ENCODE results near the gene CLDN11.

Gene CLDN11

DNA sequence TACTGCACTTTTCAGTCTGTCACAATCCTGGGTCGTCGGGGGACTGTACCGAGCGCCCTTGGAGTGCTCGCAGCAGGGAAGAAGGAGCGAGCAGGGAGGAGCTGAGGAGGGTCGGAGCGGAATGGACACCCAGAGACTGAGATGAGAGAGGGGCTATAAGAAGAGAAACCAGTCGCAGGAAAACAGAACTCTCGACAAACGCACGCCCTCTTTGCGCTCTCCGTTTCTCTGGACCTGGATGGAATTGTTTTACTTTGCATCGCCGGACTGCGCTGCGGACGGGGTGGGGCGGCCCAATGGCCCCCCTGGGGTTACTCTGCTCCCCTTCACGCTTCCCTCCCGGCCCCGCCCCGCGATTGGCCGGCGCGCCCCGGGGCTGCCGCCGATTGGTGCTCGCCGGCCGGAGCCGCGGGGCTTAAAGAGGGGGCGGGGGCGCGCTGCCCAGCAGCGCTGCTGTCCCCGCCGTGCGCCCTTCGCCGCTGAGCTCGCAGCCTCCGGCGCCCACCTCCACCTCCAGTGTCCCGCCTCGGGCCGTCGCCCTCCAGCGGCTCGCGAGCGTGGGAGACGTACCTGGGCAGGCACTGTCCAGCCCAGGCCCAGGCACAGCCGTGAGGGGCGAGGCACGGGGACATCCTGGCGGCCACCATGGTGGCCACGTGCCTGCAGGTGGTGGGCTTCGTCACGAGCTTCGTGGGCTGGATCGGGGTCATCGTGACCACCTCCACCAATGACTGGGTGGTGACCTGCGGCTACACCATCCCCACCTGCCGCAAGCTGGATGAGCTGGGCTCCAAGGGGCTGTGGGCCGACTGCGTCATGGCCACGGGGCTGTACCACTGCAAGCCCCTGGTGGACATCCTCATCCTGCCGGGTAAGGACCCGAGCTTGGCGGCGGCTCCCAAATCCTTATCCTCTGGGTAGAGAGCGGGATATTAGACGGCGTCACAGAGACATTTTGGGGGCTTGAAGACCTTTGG lies at the start of gene CLDN11:
CLDN11 (plus strand) TSS at position 447 of the 977 bp plus-strand sequence; CDS start at position 646, 199 bp downstream.
- TF ChIP-seq, protein P1, sequence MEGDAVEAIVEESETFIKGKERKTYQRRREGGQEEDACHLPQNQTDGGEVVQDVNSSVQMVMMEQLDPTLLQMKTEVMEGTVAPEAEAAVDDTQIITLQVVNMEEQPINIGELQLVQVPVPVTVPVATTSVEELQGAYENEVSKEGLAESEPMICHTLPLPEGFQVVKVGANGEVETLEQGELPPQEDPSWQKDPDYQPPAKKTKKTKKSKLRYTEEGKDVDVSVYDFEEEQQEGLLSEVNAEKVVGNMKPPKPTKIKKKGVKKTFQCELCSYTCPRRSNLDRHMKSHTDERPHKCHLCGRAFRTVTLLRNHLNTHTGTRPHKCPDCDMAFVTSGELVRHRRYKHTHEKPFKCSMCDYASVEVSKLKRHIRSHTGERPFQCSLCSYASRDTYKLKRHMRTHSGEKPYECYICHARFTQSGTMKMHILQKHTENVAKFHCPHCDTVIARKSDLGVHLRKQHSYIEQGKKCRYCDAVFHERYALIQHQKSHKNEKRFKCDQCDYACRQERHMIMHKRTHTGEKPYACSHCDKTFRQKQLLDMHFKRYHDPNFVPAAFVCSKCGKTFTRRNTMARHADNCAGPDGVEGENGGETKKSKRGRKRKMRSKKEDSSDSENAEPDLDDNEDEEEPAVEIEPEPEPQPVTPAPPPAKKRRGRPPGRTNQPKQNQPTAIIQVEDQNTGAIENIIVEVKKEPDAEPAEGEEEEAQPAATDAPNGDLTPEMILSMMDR (IDR thresholded peaks at IDR 0.05; ENCODE audit: borderline replicate concordance, control extremely low read depth, extremely low read depth, insufficient read depth, missing control alignments), result no peak
- in situ Hi-C loops (cut with MboI; ENCODE audit: low sequenced_read_pairs, unreplicated experiment), result loop anchor here (5.0 kb wide), 1 partner anchor 394 kb away; no protein-coding TSS in a partner anchor
- peak; percentile 58 for DNase-seq (ENCODE audit: low spot score)

- TF ChIP-seq, protein P1 (IDR thresholded peaks at IDR 0.05; ENCODE audit: borderline replicate concordance, control extremely low read depth, extremely low read depth, insufficient read depth, missing control alignments), result no peak
- in situ Hi-C loops (cut with MboI; ENCODE audit: low sequenced_read_pairs, unreplicated experiment), result no loop called here
- no peak for DNase-seq (ENCODE audit: low spot score)
These were observed 49.7 kb upstream of the CLDN11 start for GRCh38 chr3:170368921-170369320.

DNA sequence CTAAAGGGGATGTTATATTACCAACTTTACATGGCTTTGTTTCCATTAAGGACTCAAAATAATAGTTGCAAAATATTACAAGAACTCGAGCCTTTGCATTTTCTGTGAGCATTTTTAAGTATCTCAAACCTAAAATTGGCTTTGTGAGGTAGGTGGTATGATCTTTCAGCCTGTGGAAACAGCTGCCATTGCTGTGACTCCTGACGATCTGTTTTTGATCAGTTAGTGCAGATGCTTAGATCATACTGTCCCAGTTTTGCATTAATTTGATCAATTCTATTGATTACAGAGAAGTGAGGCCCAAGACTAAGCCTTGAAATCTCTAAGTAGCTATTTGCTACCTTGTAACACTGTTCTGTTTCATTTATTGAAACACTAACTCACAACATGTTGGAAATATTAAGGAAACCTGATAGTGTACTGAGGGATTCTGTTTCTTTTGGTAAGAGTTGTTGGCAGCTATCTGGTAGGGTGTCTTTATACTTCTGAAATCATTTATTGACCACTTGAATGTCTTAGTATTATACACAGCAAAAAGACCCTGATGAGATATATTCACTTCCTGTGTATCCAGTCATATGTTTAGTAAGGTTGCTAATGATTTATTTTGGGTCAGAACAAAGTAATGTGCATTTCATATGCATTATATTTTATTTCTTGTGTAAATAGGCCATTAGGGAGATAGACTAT lies 46.3 kb upstream of the CLDN11 start:
- DNase-seq (ENCODE audit: low spot score), result no peak
- TF ChIP-seq, protein P1 (IDR thresholded peaks at IDR 0.05; ENCODE audit: borderline replicate concordance, control extremely low read depth, extremely low read depth, insufficient read depth, missing control alignments), result no peak
- in situ Hi-C loops (cut with MboI; ENCODE audit: low sequenced_read_pairs, unreplicated experiment), result no loop called here

- TF ChIP-seq, protein P1 (IDR thresholded peaks at IDR 0.05; ENCODE audit: borderline replicate concordance, control extremely low read depth, extremely low read depth, insufficient read depth, missing control alignments), result no peak
- in situ Hi-C loops (cut with MboI; ENCODE audit: low sequenced_read_pairs, unreplicated experiment), result no loop called here
- DNase-seq (ENCODE audit: low spot score), result no peak
These were observed 35.1 kb upstream of the CLDN11 start for GRCh38 chr3:170383567-170383966.

GRCh38 chr3:170386468-170386867 lies 32.2 kb upstream of the CLDN11 start:
- in situ Hi-C loops (cut with MboI; ENCODE audit: low sequenced_read_pairs, unreplicated experiment), result no loop called here
- TF ChIP-seq, protein P1 (IDR thresholded peaks at IDR 0.05; ENCODE audit: borderline replicate concordance, control extremely low read depth, extremely low read depth, insufficient read depth, missing control alignments), result no peak
- DNase-seq (ENCODE audit: low spot score), result no peak

- TF ChIP-seq, protein P1 (IDR thresholded peaks at IDR 0.05; ENCODE audit: borderline replicate concordance, control extremely low read depth, extremely low read depth, insufficient read depth, missing control alignments), result no peak
- in situ Hi-C loops (cut with MboI; ENCODE audit: low sequenced_read_pairs, unreplicated experiment), result no loop called here
- no peak for DNase-seq (ENCODE audit: low spot score)
These were observed 30.7 kb upstream of the CLDN11 start for GRCh38 chr3:170387950-170388349.

Measured in GM13976 (cell line).